GM12878 (cell line): ENCODE measurements around the gene SYNRG. TPM values are rescaled to one million over a fixed set of nuclear protein-coding genes. Genes with fewer than 3 reads are reported as not detected.

Experiments used
- ATAC-seq: fragments of 200-7000 bp; cut with Tn5 transposase; 3 replicates; pipeline ENCODE4 v1.9.1; 2020; ENCODE audit warnings: mild to moderate bottlenecking, moderate library complexity
- BruUV-seq: library from RNA; stranded (reverse); fragments of 400-500 nt; replicated peaks from 2 replicates; lab custom pipeline; 2021; lab: Mats Ljungman, UMichigan
- CTCF ChIA-PET: fragments of 300-600 bp; sonication (Branson Sonifier 250); formaldehyde crosslinking; extraction: SDS; loops from one replicate; lab custom pipeline; 2021; ENCODE audit warnings: inconsistent platforms; lab: Yijun Ruan, JAX
- POLR2A ChIA-PET: fragments of 350-600 bp; formaldehyde crosslinking; extraction: SDS; loops from one replicate; lab custom pipeline; 2021; ENCODE audit warnings: inconsistent platforms; lab: Charles Lee
- RAD21 ChIA-PET: fragments of 300-600 bp; sonication (Branson Sonifier 250); formaldehyde crosslinking; loops from one replicate; lab custom pipeline; 2023; ENCODE audit warnings: antibody characterized with exemption; ENCODE audit not compliant: unreplicated experiment; lab: Charles Lee
- SMC1A ChIA-PET: fragments of 300-600 bp; sonication (Branson Sonifier 250); formaldehyde crosslinking; loops from one replicate; lab custom pipeline; 2023; ENCODE audit not compliant: unreplicated experiment, uncharacterized antibody; lab: Charles Lee
- DNase-seq: peaks from one replicate; pipeline ENCODE4 v3.0.0-alpha.2; 2011; ENCODE audit warnings: low read depth, low spot score
- FAIRE-seq: peaks from 3 replicates; lab custom pipeline; 2011; peaks lifted over from hg19 to GRCh38; lab: Jason Lieb, UNC
- H2AFZ ChIP-seq: 2 replicates; pipeline ENCODE4 v1.6.0; 2011; ENCODE audit warnings: low read depth, low read length, control low read depth; ENCODE audit not compliant: control insufficient read depth
- H3K27ac ChIP-seq: 2 replicates; pipeline ENCODE4 v1.5.1; 2011; ENCODE audit warnings: control low read depth; ENCODE audit not compliant: control insufficient read depth, insufficient read depth
- H3K27me3 ChIP-seq, 2 experiments: replicated peaks in 1 of 2; 2 replicates each; pipeline versions ENCODE4 v1.6.0 to v1.6.1; 2011; ENCODE audit warnings: low read length in 1 of 2; ENCODE audit not compliant: control insufficient read depth in 2 of 2, insufficient read depth in 2 of 2
- H3K36me3 ChIP-seq, 2 experiments: 2 replicates each; pipeline ENCODE4 v1.5.1; 2011; ENCODE audit warnings: low read length in 1 of 2; ENCODE audit not compliant: control insufficient read depth in 2 of 2, insufficient read depth in 2 of 2
- H3K4me1 ChIP-seq: 2 replicates; pipeline ENCODE4 v1.6.1; 2011; ENCODE audit warnings: mild to moderate bottlenecking, low read length, moderate library complexity, mixed read lengths; ENCODE audit not compliant: control insufficient read depth, insufficient read depth
- H3K4me2 ChIP-seq: 2 replicates; pipeline ENCODE4 v1.6.0; 2011; ENCODE audit warnings: control low read depth; ENCODE audit not compliant: control insufficient read depth, insufficient read depth
- H3K4me3 ChIP-seq: fragments of 200-600 bp; sonication (generic); 2 replicates; pipeline ENCODE4 v1.5.1; 2016
- H3K79me2 ChIP-seq: 2 replicates; pipeline ENCODE4 v1.6.0; 2011; ENCODE audit warnings: low read length; ENCODE audit not compliant: control insufficient read depth, insufficient read depth
- H3K9ac ChIP-seq: 2 replicates; pipeline ENCODE4 v1.8.0; 2011; ENCODE audit warnings: low read length, control low read depth, mixed read lengths; ENCODE audit not compliant: control insufficient read depth, insufficient read depth
- H3K9me3 ChIP-seq: replicated peaks from 3 replicates; pipeline ENCODE4 v1.5.1; 2011; ENCODE audit warnings: mild to moderate bottlenecking, low read length; ENCODE audit not compliant: control insufficient read depth, insufficient read depth
- H4K20me1 ChIP-seq: 2 replicates; pipeline ENCODE4 v1.6.0; 2011; ENCODE audit not compliant: control insufficient read depth, insufficient read depth
- BHLHE40 ChIP-seq, 2 experiments: fragments of 450-650 bp in 1 of 2; IDR thresholded peaks; 2 replicates each; pipeline ENCODE4 v1.6.1; 2011 to 2017; ENCODE audit warnings: low read depth in 2 of 2, borderline replicate concordance in 1 of 2, improper control_type of control experiment in 1 of 2, low read length in 1 of 2, mild to moderate bottlenecking in 1 of 2
- CHD2 ChIP-seq: IDR thresholded peaks from 2 replicates; pipeline ENCODE4 v1.6.1; 2011; ENCODE audit warnings: low read depth, low read length, improper control_type of control experiment, borderline replicate concordance
- CHD4 ChIP-seq: fragments of 200-600 bp; sonication (generic); IDR thresholded peaks from 2 replicates; pipeline ENCODE4 v1.6.1; 2016; ENCODE audit warnings: mild to moderate bottlenecking
- CUX1 ChIP-seq: IDR thresholded peaks from 2 replicates; pipeline ENCODE4 v1.6.1; 2012; ENCODE audit warnings: improper control_type of control experiment, low read depth, low read length; ENCODE audit not compliant: insufficient replicate concordance
- E2F4 ChIP-seq: IDR thresholded peaks from 2 replicates; pipeline ENCODE4 v1.6.1; 2012; ENCODE audit warnings: low read depth, low read length, improper control_type of control experiment
- EED ChIP-seq: sonication (generic); IDR thresholded peaks from 2 replicates; pipeline ENCODE4 v1.6.1; 2016; ENCODE audit warnings: antibody characterized with exemption, low read depth
- IKZF2 ChIP-seq, 2 experiments: fragments of 450-650 bp; IDR thresholded peaks; 2 replicates each; pipeline ENCODE4 v1.6.1; 2017; ENCODE audit warnings: mild to moderate bottlenecking in 2 of 2, moderate library complexity in 2 of 2
- JUNB ChIP-seq: IDR thresholded peaks from 2 replicates; pipeline ENCODE4 v1.6.1; 2016; ENCODE audit warnings: antibody characterized with exemption, mild to moderate bottlenecking
- KDM1A ChIP-seq: fragments of 200-600 bp; sonication (generic); IDR thresholded peaks from 2 replicates; pipeline ENCODE4 v1.6.1; 2016; ENCODE audit warnings: borderline replicate concordance
- MXI1 ChIP-seq: fragments of 150-350 bp; IDR thresholded peaks from 2 replicates; pipeline ENCODE4 v1.6.1; 2011; ENCODE audit warnings: low read depth, mild to moderate bottlenecking, inconsistent platforms, low read length, improper control_type of control experiment
- MYC ChIP-seq: IDR thresholded peaks from 2 replicates; pipeline ENCODE4 v1.6.1; 2011; ENCODE audit warnings: mild to moderate bottlenecking, low read length, moderate library complexity, inconsistent platforms; ENCODE audit not compliant: insufficient read depth, insufficient replicate concordance, insufficient read length, severe bottlenecking
- RBBP5 ChIP-seq: fragments of 200-600 bp; sonication (generic); conservative IDR thresholded peaks from 2 replicates; pipeline ENCODE4 v1.6.1; 2016
- RELA ChIP-seq: fragments of 450-650 bp; IDR thresholded peaks from 2 replicates; pipeline ENCODE4 v1.8.0; 2014; ENCODE audit warnings: borderline replicate concordance; ENCODE audit not compliant: partially characterized antibody
- SIX5 ChIP-seq: IDR thresholded peaks from 2 replicates; pipeline ENCODE4 v1.6.1; 2011; ENCODE audit warnings: mild to moderate bottlenecking, low read depth, low read length, moderate library complexity; ENCODE audit not compliant: severe bottlenecking
- STAT3 ChIP-seq: IDR thresholded peaks from 2 replicates; pipeline ENCODE4 v1.6.1; 2011; ENCODE audit warnings: low read depth, low read length, improper control_type of control experiment
- TBL1XR1 ChIP-seq: IDR thresholded peaks from 2 replicates; pipeline ENCODE4 v1.6.1; 2012; ENCODE audit warnings: low read depth, low read length, improper control_type of control experiment
- TCF12 ChIP-seq: IDR thresholded peaks from 2 replicates; pipeline ENCODE4 v1.6.1; 2011; ENCODE audit warnings: low read depth, mild to moderate bottlenecking, low read length
- ZBED1 ChIP-seq: IDR thresholded peaks from 2 replicates; pipeline ENCODE4 v1.6.1; 2016; ENCODE audit warnings: borderline replicate concordance
- ZNF207 ChIP-seq: fragments of 450-650 bp; IDR thresholded peaks from 2 replicates; pipeline ENCODE4 v1.6.1; 2014; ENCODE audit warnings: antibody characterized with exemption, mild to moderate bottlenecking, borderline replicate concordance
- ZSCAN29 ChIP-seq: fragments of 450-650 bp; IDR thresholded peaks from 2 replicates; pipeline ENCODE4 v1.6.1; 2017; ENCODE audit warnings: mild to moderate bottlenecking, moderate library complexity
- WGBS: methylation state at CpG from one replicate; pipeline ENCODE4 v1.1.6; 2016; ENCODE audit warnings: low lambda C conversion rate; ENCODE audit not compliant: insufficient replicate concordance, insufficient coverage; ENCODE audit errors: missing lambda C conversion rate; 5-methylcytosine and 5-hydroxymethylcytosine counted together
- in situ Hi-C: fragments of 300-500 bp; cut with MboI; formaldehyde crosslinking; loops from 9 replicates; pipeline ENCODE4 v1.14.3; 2018; ENCODE audit warnings: mixed read lengths
- intact Hi-C: fragments of 100-400 bp; cut with micrococcal nuclease; formaldehyde crosslinking; loops from one replicate; pipeline ENCODE4 v1.14.2; 2022; ENCODE audit not compliant: unreplicated experiment
- polyA plus RNA-seq, 11 experiments: library from polyadenylated mRNA; depleted of rRNA in 4 of 11; unstranded in 6 of 11; stranded (reverse) in 5 of 11; fragments of >200 nt; fragmentation: Nextera tagmentation in 4 of 11; fragmentation: Illumina TruSeq in 1 of 11; extraction: Ambion mirVana in 4 of 11; extraction: Trizol in 1 of 11; gene quantifications; 1 replicate in 1 of 11; 2 replicates in 10 of 11; pipeline versions ENCODE4 v1.2.1 to v1.2.3, GENCODE V29; 2011 to 2016; ENCODE audit warnings: inconsistent platforms in 2 of 11, missing spikeins in 2 of 11, low read depth in 1 of 11
- total RNA-seq, 4 experiments: library from RNA; depleted of rRNA in 3 of 4; stranded (reverse); fragments of >200 nt in 3 of 4; fragmentation: Illumina TruSeq in 1 of 4; extraction: Trizol in 1 of 4; gene quantifications; 2 replicates each; pipeline versions ENCODE4 v1.2.1 to v1.2.3, GENCODE V29; 2013 to 2021

Gene SYNRG
- total and polyA plus RNA-seq, 10 of the 15 experiments (the other 5 are each of a cell fraction or from before 2014, with no cell fraction given) = 5.2 to 40.4 (median 26.7) TPM

GRCh38 chr17:37598145-37598544 lies 11.1 kb downstream of the SYNRG start (continued):
- TF ChIP-seq E2F4 = no peak
- no peak for TF ChIP-seq MYC
- no peak for TF ChIP-seq EED

GRCh38 chr17:37592291-37592690 lies 16.9 kb downstream of the SYNRG start:
- no peak overlapping the region for H2AFZ ChIP-seq
- no peaks in the 10 kb centered on the region; the same call in 1 of the 2 replicates for H4K20me1 ChIP-seq
- no peak overlapping the region for H3K9ac ChIP-seq
- FAIRE-seq (no peak), DNase-seq (no peak), ATAC-seq (no peak)
- H3K79me2 ChIP-seq = peaks cover 4% of the 10 kb centered on the region
- CTCF ChIA-PET = no interaction called here
- in situ Hi-C loops (no loop called here), intact Hi-C loops (no loop called here)
- H3K9me3 ChIP-seq = no peaks in the 10 kb centered on the region
- POLR2A ChIA-PET = interaction anchor here (0.5 kb wide), 1 partner anchor 152 kb away, joined by 3 read pairs; the partner anchor contains the start of gene HNF1B
- H3K4me1 ChIP-seq = no peaks in the 10 kb centered on the region
- H3K4me3 ChIP-seq = no peak overlapping the region
- SMC1A ChIA-PET = interaction anchor here (1.3 to 1.7 kb wide), 2 partner anchors 19 to 20 kb away, joined by 3 read pairs; no protein-coding TSS in a partner anchor
- H3K4me2 ChIP-seq = no peak overlapping the region
- peaks cover 2 to 20% of the 10 kb centered on the region in 2 experiments for H3K36me3 ChIP-seq
- no peak overlapping the region for H3K27ac ChIP-seq
- WGBS = 89% methylated on average over 6 of the region's 6 CpGs
- H3K27me3 ChIP-seq = no peaks in the 10 kb centered on the region
- BruUV-seq = no TSS peak
- RAD21 ChIA-PET = no interaction called here
- no peak for TF ChIP-seq BHLHE40 (IDR thresholded peaks at IDR 0.05; ENCODE audit: borderline replicate concordance in 1 of 2, low read depth in 2 of 2, low read length in 1 of 2)
- TF ChIP-seq ZSCAN29 = no peak
- TF ChIP-seq ZNF207 = no peak
- TF ChIP-seq IKZF2 (IDR thresholded peaks at IDR 0.05) = no peak
- TF ChIP-seq TCF12 = no peak
- TF ChIP-seq TBL1XR1 = no peak
- no peak for TF ChIP-seq CUX1
- TF ChIP-seq SIX5 = no peak
- no peak for TF ChIP-seq KDM1A
- no peak for TF ChIP-seq ZBED1
- TF ChIP-seq RBBP5 = no peak
- TF ChIP-seq STAT3 = no peak
- no peak for TF ChIP-seq MXI1
- TF ChIP-seq CHD4 = no peak
- TF ChIP-seq JUNB = no peak
- no peak for TF ChIP-seq CHD2
- TF ChIP-seq RELA = no peak
